Fibroblast of mammary gland (primary cell): ENCODE data around the gene VIPAS39.
A peak's percentile ranks its signal among the peaks of the same experiment; 100 is the strongest.

Experiments
- DNase-seq: peaks from one replicate; pipeline ENCODE4 v3.0.0-alpha.2; 2010; ENCODE audit warnings: low read depth
- H3K4me3 ChIP-seq: 2 replicates; pipeline ENCODE4 v1.5.1; 2011; ENCODE audit warnings: low read depth, mild to moderate bottlenecking, low read length, moderate library complexity; ENCODE audit not compliant: control insufficient read depth
- CTCF ChIP-seq: conservative IDR thresholded peaks from 2 replicates; pipeline ENCODE4 v1.5.1; 2011; ENCODE audit warnings: low read depth, low read length, inconsistent platforms; ENCODE audit not compliant: control insufficient read depth, insufficient read depth

Gene VIPAS39

DNA sequence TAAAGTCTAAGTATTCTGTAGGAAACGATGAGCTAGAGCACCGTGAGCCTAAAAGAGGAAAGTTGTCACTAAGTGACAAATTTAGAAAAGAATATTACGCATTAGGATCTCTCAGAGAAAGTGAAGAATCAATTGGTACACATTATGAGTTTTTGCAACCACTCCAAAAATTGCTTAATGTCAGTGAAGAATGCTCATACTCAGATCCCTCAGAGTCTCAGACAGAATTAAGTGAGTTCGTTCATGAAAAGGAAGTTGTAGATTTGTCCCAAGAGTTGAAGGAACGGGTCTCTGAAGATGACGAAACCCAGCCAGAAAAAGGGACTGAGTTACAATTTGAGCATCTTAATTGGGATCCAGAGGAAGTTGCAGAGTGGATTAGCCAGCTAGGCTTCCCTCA lies 78.7 kb downstream of the VIPAS39 start:
- DNase-seq, result no peak
- no peak for TF ChIP-seq CTCF
- H3K4me3 ChIP-seq, result no peak overlapping the region

- peak overlapping the region; percentile 90 for H3K4me3 ChIP-seq
- DNase-seq, result no peak
- TF ChIP-seq CTCF, result no peak
Measured at GRCh38 chr14:77377502-77377844, 79.9 kb downstream of the VIPAS39 start.

GRCh38 chr14:77376771-77377501 lies 80.5 kb downstream of the VIPAS39 start, which contains the start of the genes SAMD15 and TMED8:
Gene SAMD15, plus strand, starts transcription at chr14:77377379. Its CDS starts 40 bp downstream, at chr14:77377419.
Gene TMED8, minus strand, starts transcription at chr14:77377094. Its CDS starts 41 bp downstream, at chr14:77377053.
- H3K4me3 ChIP-seq, result peak within 1 kb of the TSS; percentile 90
- peak; percentile 82 for DNase-seq
- TF ChIP-seq CTCF, result no peak
